ENCODE measurements around the gene ART5. TPM values are rescaled to one million over a fixed set of nuclear protein-coding genes. Genes with fewer than 3 reads are reported as not detected.
"Not testable (repeated sequence)": the region's sequence is repeated elsewhere in the genome, so short reads cannot be mapped to it uniquely, and the experiment has no call there.

Gene ART5
- total RNA-seq, 2 experiments from 2014 or later: not detected

GRCh38 chr11:3667149-3668035, 25.6 kb upstream of the ART5 start:
- Mint-ChIP-seq H3K4me3 (no peak overlapping the region), H3K9me3 (no peaks in the 10 kb centered on the region), H3K36me3 (peaks cover 25% of the 10 kb centered on the region), H3K27me3 (no peaks in the 10 kb centered on the region), H3K27ac (no peak overlapping the region), H3K4me1 (ENCODE audit: low read depth) (no peaks in the 10 kb centered on the region)
- ChIA-PET POLR2A (no interaction called here), CTCF (no interaction called here)
- DNase-seq: no peak
- intact Hi-C loops (cut with micrococcal nuclease): no loop called here

- DNase-seq: no peak
- Mint-ChIP-seq H3K36me3 (peaks cover 20% of the 10 kb centered on the region), H3K9me3 (no peaks in the 10 kb centered on the region), H3K4me3 (no peak overlapping the region), H3K4me1 (ENCODE audit: low read depth) (no peaks in the 10 kb centered on the region), H3K27me3 (no peaks in the 10 kb centered on the region), H3K27ac (no peak overlapping the region)
- CTCF ChIA-PET: no interaction called here
- POLR2A ChIA-PET: no interaction called here
- intact Hi-C loops (cut with micrococcal nuclease): no loop called here
Observed at GRCh38 chr11:3666023-3666530, 24.3 kb upstream of the ART5 start.

GRCh38 chr11:3665336-3666022, 23.7 kb upstream of the ART5 start:
- POLR2A ChIA-PET: no interaction called here
- H3K27ac Mint-ChIP-seq: no peak overlapping the region

GRCh38 chr11:3664032-3664630, 22.3 kb upstream of the ART5 start:
- ChIA-PET POLR2A (no interaction called here), CTCF (no interaction called here)
- Mint-ChIP-seq H3K27ac (no peak overlapping the region), H3K9me3 (no peaks in the 10 kb centered on the region), H3K4me1 (ENCODE audit: low read depth) (no peaks in the 10 kb centered on the region), H3K27me3 (no peaks in the 10 kb centered on the region), H3K4me3 (no peak overlapping the region), H3K36me3 (peaks cover 11% of the 10 kb centered on the region)
- no peak for DNase-seq
- intact Hi-C loops (cut with micrococcal nuclease): no loop called here

More at GRCh38 chr11:3665336-3666022, 23.7 kb upstream of the ART5 start:
- no peak for DNase-seq
- Mint-ChIP-seq H3K9me3 (no peaks in the 10 kb centered on the region), H3K4me3 (no peak overlapping the region), H3K36me3 (peaks cover 14% of the 10 kb centered on the region), H3K27me3 (no peaks in the 10 kb centered on the region), H3K4me1 (ENCODE audit: low read depth) (no peaks in the 10 kb centered on the region)
- intact Hi-C loops (cut with micrococcal nuclease): no loop called here
- CTCF ChIA-PET: no interaction called here

GRCh38 chr11:3662856-3663255, 21.1 kb upstream of the ART5 start:
- no peak overlapping the region for H3K27ac Mint-ChIP-seq
- H3K9me3 Mint-ChIP-seq: no peaks in the 10 kb centered on the region
- intact Hi-C loops (cut with micrococcal nuclease): no loop called here
- peaks cover 11% of the 10 kb centered on the region for H3K36me3 Mint-ChIP-seq
- no peak for DNase-seq
- no peak overlapping the region for H3K4me3 Mint-ChIP-seq
- H3K4me1 Mint-ChIP-seq (ENCODE audit: low read depth): no peaks in the 10 kb centered on the region
- ChIA-PET POLR2A (no interaction called here), CTCF (no interaction called here)
- peaks cover 2% of the 10 kb centered on the region for H3K27me3 Mint-ChIP-seq

- ChIA-PET POLR2A (no interaction called here), CTCF (no interaction called here)
- intact Hi-C loops (cut with micrococcal nuclease): no loop called here
- Mint-ChIP-seq H3K27me3 (peaks cover 2% of the 10 kb centered on the region), H3K4me1 (ENCODE audit: low read depth) (no peaks in the 10 kb centered on the region), H3K36me3 (peaks cover 8% of the 10 kb centered on the region), H3K27ac (no peak overlapping the region), H3K4me3 (no peak overlapping the region), H3K9me3 (no peaks in the 10 kb centered on the region)
- DNase-seq: no peak
Observed at GRCh38 chr11:3660960-3661359, 19.2 kb upstream of the ART5 start.

GRCh38 chr11:3659595-3660515, 18.1 kb upstream of the ART5 start:
- no peak overlapping the region for H3K27ac Mint-ChIP-seq

GRCh38 chr11:3658252-3658651, 16.5 kb upstream of the ART5 start:
- intact Hi-C loops (cut with micrococcal nuclease): no loop called here
- no peaks in the 10 kb centered on the region for H3K36me3 Mint-ChIP-seq
- H3K9me3 Mint-ChIP-seq: no peaks in the 10 kb centered on the region
- no peaks in the 10 kb centered on the region for H3K4me1 Mint-ChIP-seq (ENCODE audit: low read depth)
- no peak overlapping the region for H3K4me3 Mint-ChIP-seq
- peaks cover 8% of the 10 kb centered on the region for H3K27me3 Mint-ChIP-seq
- H3K27ac Mint-ChIP-seq: no peak overlapping the region
- POLR2A ChIA-PET: no interaction called here
- CTCF ChIA-PET: no interaction called here
- DNase-seq: no peak

More at GRCh38 chr11:3659595-3660515, 18.1 kb upstream of the ART5 start:
- Mint-ChIP-seq H3K9me3 (no peaks in the 10 kb centered on the region), H3K4me3 (no peak overlapping the region), H3K36me3 (peaks cover 2% of the 10 kb centered on the region), H3K27me3 (peaks cover 8% of the 10 kb centered on the region), H3K4me1 (ENCODE audit: low read depth) (no peaks in the 10 kb centered on the region)
- intact Hi-C loops (cut with micrococcal nuclease): no loop called here
- POLR2A ChIA-PET: no interaction called here
- CTCF ChIA-PET: no interaction called here
- no peak for DNase-seq

- H3K4me1 Mint-ChIP-seq (ENCODE audit: low read depth); H3K36me3 Mint-ChIP-seq; H3K9me3 Mint-ChIP-seq; CTCF ChIA-PET; H3K27me3 Mint-ChIP-seq; H3K27ac Mint-ChIP-seq; H3K4me3 Mint-ChIP-seq; intact Hi-C loops (cut with micrococcal nuclease); DNase-seq; POLR2A ChIA-PET: not testable (repeated sequence)
Observed at GRCh38 chr11:3657331-3657730, 15.5 kb upstream of the ART5 start.

GRCh38 chr11:3655547-3655946, 13.8 kb upstream of the ART5 start:
- ChIA-PET POLR2A (no interaction called here), CTCF (no interaction called here)
- Mint-ChIP-seq H3K27me3 (peaks cover 16% of the 10 kb centered on the region), H3K36me3 (no peaks in the 10 kb centered on the region), H3K4me3 (no peak overlapping the region), H3K4me1 (ENCODE audit: low read depth) (no peaks in the 10 kb centered on the region), H3K27ac (no peak overlapping the region), H3K9me3 (no peaks in the 10 kb centered on the region)
- no peak for DNase-seq
- intact Hi-C loops (cut with micrococcal nuclease): no loop called here

- peaks cover 38% of the 10 kb centered on the region for H3K27me3 Mint-ChIP-seq
- H3K4me3 Mint-ChIP-seq; DNase-seq; H3K36me3 Mint-ChIP-seq; H3K4me1 Mint-ChIP-seq (ENCODE audit: low read depth); POLR2A ChIA-PET; intact Hi-C loops (cut with micrococcal nuclease); CTCF ChIA-PET; H3K9me3 Mint-ChIP-seq; H3K27ac Mint-ChIP-seq: not testable (repeated sequence)
Observed at GRCh38 chr11:3652514-3652913, 10.7 kb upstream of the ART5 start.

GRCh38 chr11:3649374-3649773, 7.6 kb upstream of the ART5 start:
- CTCF ChIA-PET, DNase-seq: not testable (repeated sequence)
- H3K27me3 Mint-ChIP-seq: peaks cover 41% of the 10 kb centered on the region

More at GRCh38 chr11:3649374-3649773, 7.6 kb upstream of the ART5 start:
- POLR2A ChIA-PET; H3K36me3 Mint-ChIP-seq; H3K4me3 Mint-ChIP-seq; H3K27ac Mint-ChIP-seq; H3K9me3 Mint-ChIP-seq; intact Hi-C loops (cut with micrococcal nuclease); H3K4me1 Mint-ChIP-seq (ENCODE audit: low read depth): not testable (repeated sequence)
